CD8-positive, alpha-beta memory T cell (primary cell): ENCODE results near the gene LPGAT1. TPM values are rescaled to one million over a fixed set of nuclear protein-coding genes. Genes with fewer than 3 reads are reported as not detected.
"Not testable (repeated sequence)": the region's sequence is repeated elsewhere in the genome, so short reads cannot be mapped to it uniquely, and the experiment has no call there.

Source experiments
- CTCF ChIA-PET: fragments of 350-600 bp; sonication (Branson Sonifier 250); formaldehyde crosslinking; loops from one replicate; lab custom pipeline; 2021; ENCODE audit warnings: antibody characterized with exemption; lab: Charles Lee
- POLR2A ChIA-PET: fragments of 350-600 bp; sonication (Branson Sonifier 250); formaldehyde crosslinking; loops from one replicate; lab custom pipeline; 2021; ENCODE audit warnings: antibody characterized with exemption; lab: Charles Lee
- DNase-seq, 5 donors: peaks; one replicate each; pipeline versions ENCODE4 v3.0.0 to v3.0.0-alpha.2; 2020 to 2022; ENCODE audit warnings: mixed read lengths in 1 of 5
- H3K27ac ChIP-seq: one replicate; pipeline ENCODE4 v1.7.0; 2013; ENCODE audit warnings: low read depth, mild to moderate bottlenecking, low read length, moderate library complexity
- H3K27me3 ChIP-seq: 2 replicates; pipeline ENCODE4 v1.7.0; 2013; ENCODE audit warnings: low read length, mild to moderate bottlenecking; ENCODE audit not compliant: insufficient read depth, poor library complexity, severe bottlenecking
- H3K36me3 ChIP-seq: 2 replicates; pipeline ENCODE4 v1.7.0; 2013; ENCODE audit warnings: mild to moderate bottlenecking, low read length, moderate library complexity; ENCODE audit not compliant: insufficient read depth
- H3K4me1 ChIP-seq: 2 replicates; pipeline ENCODE4 v1.7.0; 2013; ENCODE audit warnings: mild to moderate bottlenecking, low read length, moderate library complexity; ENCODE audit not compliant: insufficient read depth
- H3K4me3 ChIP-seq: 2 replicates; pipeline ENCODE4 v1.7.0; 2013; ENCODE audit warnings: mild to moderate bottlenecking, low read length
- H3K9me3 ChIP-seq: 2 replicates; pipeline ENCODE4 v1.7.0; 2013; ENCODE audit warnings: mild to moderate bottlenecking, low read length
- H3K27ac Mint-ChIP-seq, 8 donors: one replicate each; pipeline ENCODE4 v1.8.0; 2020 to 2021; ENCODE audit warnings: mixed read lengths in 8 of 8, mild to moderate bottlenecking in 6 of 8, inconsistent platforms in 3 of 8, moderate library complexity in 3 of 8
- H3K27me3 Mint-ChIP-seq, 2 donors: one replicate each; pipeline ENCODE4 v1.8.0; 2020 to 2021; ENCODE audit warnings: mixed read lengths in 2 of 2, mild to moderate bottlenecking in 1 of 2, moderate library complexity in 1 of 2
- H3K36me3 Mint-ChIP-seq, 3 donors: one replicate each; pipeline ENCODE4 v1.8.0; 2020 to 2021; ENCODE audit warnings: mixed read lengths in 3 of 3, inconsistent platforms in 1 of 3, mild to moderate bottlenecking in 1 of 3
- H3K4me1 Mint-ChIP-seq, 3 donors: one replicate each; pipeline ENCODE4 v1.8.0; 2020 to 2021; ENCODE audit warnings: mixed read lengths in 3 of 3, inconsistent platforms in 1 of 3, mild to moderate bottlenecking in 1 of 3
- H3K4me3 Mint-ChIP-seq, 7 donors: one replicate each; pipeline ENCODE4 v1.8.0; 2020 to 2021; ENCODE audit warnings: mixed read lengths in 7 of 7, mild to moderate bottlenecking in 6 of 7, moderate library complexity in 4 of 7, inconsistent platforms in 2 of 7
- H3K9me3 Mint-ChIP-seq, 5 donors: one replicate each; pipeline ENCODE4 v1.8.0; 2020 to 2022; ENCODE audit warnings: mixed read lengths in 5 of 5, mild to moderate bottlenecking in 3 of 5, moderate library complexity in 2 of 5, inconsistent platforms in 1 of 5
- polyA plus RNA-seq: library from polyadenylated mRNA; unstranded; fragments of 300-500 nt; fragmentation: Illumina TruSeq; gene quantifications from one replicate; pipeline ENCODE4 v1.2.3, GENCODE V29; 2021
- total RNA-seq, 2 experiments: library from RNA; stranded (reverse); gene quantifications; one replicate each; pipeline ENCODE4 v1.2.3, GENCODE V29; 2021

The LPGAT1 gene
- total RNA-seq (10 to 100 TPM; 25.3 to 28.9 TPM), polyA plus RNA-seq (25.4 TPM)

- Mint-ChIP-seq H3K4me1 (peaks cover 57 to 74% (median 71%) of the 10 kb centered on the region in 3 donors), H3K4me3 (peak within 1 kb of the TSS; percentile 91 to 98 (median 94)), H3K36me3 (peaks cover 0 to 7% (median 0%) of the 10 kb centered on the region in 3 donors), H3K27ac (peak within 1 kb of the TSS; percentile 90 to 97 (median 93)), H3K9me3 (no peaks in the 10 kb centered on the region), H3K27me3 (no peaks in the 10 kb centered on the region)
- H3K27ac ChIP-seq, result peak within 1 kb of the TSS; percentile 66
- ChIA-PET POLR2A (no interaction called here), CTCF (interaction anchor here (0.8 to 1.0 kb wide), 2 partner anchors 9 to 93 kb away, joined by 3 read pairs; no protein-coding TSS in a partner anchor)
- no peaks in the 10 kb centered on the region for H3K9me3 ChIP-seq
- H3K4me1 ChIP-seq, result peaks cover 41% of the 10 kb centered on the region
- peak; percentile 61 to 78 (median 64) for DNase-seq
- H3K27me3 ChIP-seq, result no peaks in the 10 kb centered on the region
- H3K4me3 ChIP-seq, result peak within 1 kb of the TSS; percentile 78
- H3K36me3 ChIP-seq, result no peaks in the 10 kb centered on the region
These were observed at the start of gene LPGAT1 for GRCh38 chr1:211830328-211831142. Gene LPGAT1, minus strand, starts transcription at chr1:211830763. Its CDS starts 1,467 bp downstream, at chr1:211829296.

- Mint-ChIP-seq H3K27me3 (peaks cover 3 to 4% of the 10 kb centered on the region in 2 donors), H3K9me3 (no peaks in the 10 kb centered on the region), H3K36me3 (peaks cover 0 to 5% (median 0%) of the 10 kb centered on the region in 3 donors), H3K27ac (peak overlapping the region in 1 of 8 donors; percentile 78), H3K4me3 (no peak overlapping the region), H3K4me1 (no peaks in the 10 kb centered on the region)
- Histone ChIP-seq H3K9me3 (no peaks in the 10 kb centered on the region), H3K27me3 (no peaks in the 10 kb centered on the region), H3K4me3 (no peak overlapping the region), H3K36me3 (no peaks in the 10 kb centered on the region), H3K4me1 (no peaks in the 10 kb centered on the region), H3K27ac (no peak overlapping the region)
- CTCF ChIA-PET, result no interaction called here
- no peak for DNase-seq
- POLR2A ChIA-PET, result no interaction called here
These were observed 48.9 kb upstream of the LPGAT1 start for GRCh38 chr1:211879475-211879874.

- Histone ChIP-seq H3K4me1 (no peaks in the 10 kb centered on the region), H3K27me3 (no peaks in the 10 kb centered on the region), H3K4me3 (no peak overlapping the region), H3K27ac (no peak overlapping the region), H3K36me3 (no peaks in the 10 kb centered on the region), H3K9me3 (no peaks in the 10 kb centered on the region)
- Mint-ChIP-seq H3K9me3 (no peaks in the 10 kb centered on the region), H3K27ac (no peak overlapping the region), H3K27me3 (peaks cover 14 to 15% of the 10 kb centered on the region in 2 donors), H3K4me3 (no peak overlapping the region), H3K36me3 (peaks cover 0 to 11% (median 0%) of the 10 kb centered on the region in 3 donors), H3K4me1 (no peaks in the 10 kb centered on the region)
- POLR2A ChIA-PET, result no interaction called here
- no peak for DNase-seq
- CTCF ChIA-PET, result no interaction called here
These were observed 46.5 kb upstream of the LPGAT1 start for GRCh38 chr1:211876851-211877590.

- Mint-ChIP-seq H3K9me3 (no peaks in the 10 kb centered on the region), H3K36me3 (peaks cover 0 to 11% (median 0%) of the 10 kb centered on the region in 3 donors), H3K27me3 (peaks cover 14 to 15% of the 10 kb centered on the region in 2 donors), H3K27ac (no peak overlapping the region), H3K4me3 (no peak overlapping the region), H3K4me1 (no peaks in the 10 kb centered on the region)
- Histone ChIP-seq H3K4me1 (no peaks in the 10 kb centered on the region), H3K27ac (no peak overlapping the region), H3K9me3 (no peaks in the 10 kb centered on the region), H3K27me3 (no peaks in the 10 kb centered on the region), H3K4me3 (no peak overlapping the region), H3K36me3 (no peaks in the 10 kb centered on the region)
- CTCF ChIA-PET, result no interaction called here
- DNase-seq, result no peak
- POLR2A ChIA-PET, result no interaction called here
These were observed 45.0 kb upstream of the LPGAT1 start for GRCh38 chr1:211875541-211875940.

- no peak for DNase-seq
- no peak overlapping the region for H3K4me3 ChIP-seq
- no peak overlapping the region for H3K4me3 Mint-ChIP-seq
- H3K9me3 Mint-ChIP-seq, result no peaks in the 10 kb centered on the region
- POLR2A ChIA-PET, result no interaction called here
- no peaks in the 10 kb centered on the region for H3K4me1 ChIP-seq
- no peak overlapping the region for H3K27ac Mint-ChIP-seq
- H3K27me3 Mint-ChIP-seq, result peaks cover 13 to 14% of the 10 kb centered on the region in 2 donors
- CTCF ChIA-PET, result no interaction called here
- H3K4me1 Mint-ChIP-seq, result no peaks in the 10 kb centered on the region
- no peaks in the 10 kb centered on the region for H3K9me3 ChIP-seq
- H3K27ac ChIP-seq, result no peak overlapping the region
- H3K36me3 Mint-ChIP-seq, result peaks cover 0 to 16% (median 0%) of the 10 kb centered on the region in 3 donors
- no peaks in the 10 kb centered on the region for H3K36me3 ChIP-seq
- H3K27me3 ChIP-seq, result no peaks in the 10 kb centered on the region
These were observed 44.2 kb upstream of the LPGAT1 start for GRCh38 chr1:211874521-211875347.

- H3K9me3 Mint-ChIP-seq, H3K27ac ChIP-seq, H3K4me1 Mint-ChIP-seq, H3K4me1 ChIP-seq, H3K4me3 Mint-ChIP-seq, H3K27me3 ChIP-seq, H3K9me3 ChIP-seq, H3K36me3 ChIP-seq, POLR2A ChIA-PET, H3K4me3 ChIP-seq, DNase-seq: not testable (repeated sequence)
- CTCF ChIA-PET, result interaction anchor here (1.1 kb wide), 1 partner anchor 16 kb away, joined by 3 read pairs; no protein-coding TSS in a partner anchor
- Mint-ChIP-seq H3K27me3 (peaks cover 14 to 18% of the 10 kb centered on the region in 2 donors), H3K36me3 (peaks cover 0 to 23% (median 0%) of the 10 kb centered on the region in 3 donors), H3K27ac (peak overlapping the region in 1 of 8 donors; percentile 62)
These were observed 43.2 kb upstream of the LPGAT1 start for GRCh38 chr1:211873731-211874130.

GRCh38 chr1:211870156-211870555 lies 39.6 kb upstream of the LPGAT1 start:
- H3K27me3 Mint-ChIP-seq, result peaks cover 11 to 18% of the 10 kb centered on the region in 2 donors
- no peaks in the 10 kb centered on the region for H3K4me1 ChIP-seq
- peaks cover 0 to 36% (median 0%) of the 10 kb centered on the region in 3 donors for H3K36me3 Mint-ChIP-seq
- H3K4me3 ChIP-seq, result no peak overlapping the region
- no peak overlapping the region for H3K27ac ChIP-seq
- H3K4me1 Mint-ChIP-seq, result no peaks in the 10 kb centered on the region
- no peaks in the 10 kb centered on the region for H3K9me3 ChIP-seq
- H3K4me3 Mint-ChIP-seq, result no peak overlapping the region
- ChIA-PET POLR2A (no interaction called here), CTCF (no interaction called here)
- DNase-seq, result no peak
- no peaks in the 10 kb centered on the region for H3K36me3 ChIP-seq
- H3K9me3 Mint-ChIP-seq, result peaks cover 3 to 24% (median 15%) of the 10 kb centered on the region in 5 donors
- no peaks in the 10 kb centered on the region for H3K27me3 ChIP-seq
- no peak overlapping the region for H3K27ac Mint-ChIP-seq
